ELF-1 (cell line): ENCODE results near the gene WDR49.
"Not testable (repeated sequence)": the region's sequence is repeated elsewhere in the genome, so short reads cannot be mapped to it uniquely, and the experiment has no call there.

Source experiments
- DNase-seq: peaks from one replicate; pipeline ENCODE4 v3.0.0-alpha.2; 2016; ENCODE audit warnings: low read depth, low spot score

WDR49 gene

DNA sequence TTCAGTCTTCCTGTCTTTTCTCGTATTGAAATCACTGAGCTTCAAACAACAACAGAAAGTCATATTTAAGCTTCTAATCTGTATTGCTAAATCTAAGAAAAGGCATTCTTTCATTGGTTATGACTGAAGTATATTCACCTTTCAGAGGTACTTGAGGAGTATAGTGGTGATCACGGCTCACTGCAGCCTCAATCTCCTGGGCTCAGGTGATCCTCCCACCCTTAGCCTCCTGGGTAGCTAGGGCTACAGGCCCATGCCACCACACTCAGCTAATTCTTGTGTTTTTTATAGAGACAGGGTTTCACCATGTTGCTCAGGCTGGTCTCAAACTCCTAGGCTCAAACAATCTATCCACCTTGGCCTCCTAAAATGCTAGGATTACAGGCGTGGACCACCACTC, 38.7 kb downstream of the WDR49 start:
- no peak for DNase-seq

DNA sequence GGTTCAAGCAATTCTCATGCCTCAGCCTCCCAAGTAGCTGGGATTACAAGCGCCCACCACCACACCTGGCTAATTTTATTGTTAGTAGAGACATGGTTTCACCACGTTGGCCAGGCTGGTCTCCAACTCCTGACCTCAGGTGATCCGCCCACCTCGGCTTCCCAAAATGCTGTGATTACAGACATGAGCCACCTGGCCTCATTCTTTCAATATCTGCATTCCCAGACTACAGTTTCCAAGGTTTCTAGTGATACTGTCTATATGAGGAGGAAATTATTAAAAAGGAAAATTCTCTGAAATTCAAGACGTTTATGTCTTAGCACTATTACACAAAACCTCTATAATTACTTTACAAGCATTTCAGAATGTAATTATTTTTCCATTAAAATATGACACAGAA, 39.5 kb downstream of the WDR49 start:
- not testable (repeated sequence) for DNase-seq

DNA sequence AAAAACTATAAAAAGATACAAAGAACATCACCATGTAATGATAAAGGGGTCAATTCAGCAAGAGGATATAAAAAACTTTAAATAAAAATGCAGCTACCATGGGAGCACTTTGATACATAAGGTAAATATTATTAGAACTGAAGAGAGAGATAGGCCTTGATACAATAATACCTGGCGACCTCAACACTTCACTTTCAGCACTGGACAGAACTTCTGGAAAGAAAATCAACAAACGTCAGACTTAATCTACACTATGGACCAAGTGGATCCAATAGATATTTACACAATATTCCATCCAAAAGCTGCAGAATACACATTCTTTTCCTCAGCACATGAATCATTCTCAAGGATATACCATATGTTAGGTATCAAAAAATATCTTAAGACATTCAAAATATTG, 42.0 kb downstream of the WDR49 start:
- no peak for DNase-seq

DNA sequence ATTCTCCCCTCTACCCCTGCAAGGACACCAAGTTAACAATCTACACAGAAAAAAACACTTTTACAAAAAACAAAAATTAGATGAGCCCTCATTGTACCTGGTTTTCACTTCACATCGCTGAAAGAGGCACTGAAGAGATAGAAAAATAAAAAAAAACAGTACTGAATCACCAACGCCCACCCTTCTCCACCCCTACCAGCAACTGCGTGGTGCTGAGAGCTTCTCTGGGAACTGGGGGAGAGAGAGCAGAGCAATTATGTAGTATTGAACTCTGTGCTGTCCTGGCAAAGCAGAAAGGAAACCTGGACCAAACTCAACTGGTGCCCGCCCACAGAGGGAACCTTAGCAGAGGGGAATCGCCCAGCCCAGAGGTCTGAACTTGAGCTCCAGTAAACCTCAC, 44.6 kb downstream of the WDR49 start:
- DNase-seq, result no peak

DNA sequence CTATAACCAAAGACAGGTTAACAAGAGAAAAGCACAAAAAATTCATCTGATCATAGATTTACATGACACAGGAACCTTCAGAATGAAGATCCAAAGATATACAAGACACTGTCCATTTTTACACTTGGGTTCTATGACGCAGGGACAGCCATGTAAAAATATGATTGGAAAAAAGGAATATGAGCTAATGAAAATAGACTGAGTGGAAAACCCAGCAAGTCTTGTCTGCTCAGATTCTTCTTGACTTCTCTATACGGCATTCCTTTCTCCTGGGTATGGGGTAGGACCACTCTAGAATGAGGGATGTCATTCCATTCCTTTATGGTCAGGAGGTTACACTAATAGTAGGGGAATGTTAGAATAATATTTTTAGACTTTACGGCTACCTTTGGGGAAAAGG, 46.9 kb downstream of the WDR49 start:
- no peak for DNase-seq

DNA sequence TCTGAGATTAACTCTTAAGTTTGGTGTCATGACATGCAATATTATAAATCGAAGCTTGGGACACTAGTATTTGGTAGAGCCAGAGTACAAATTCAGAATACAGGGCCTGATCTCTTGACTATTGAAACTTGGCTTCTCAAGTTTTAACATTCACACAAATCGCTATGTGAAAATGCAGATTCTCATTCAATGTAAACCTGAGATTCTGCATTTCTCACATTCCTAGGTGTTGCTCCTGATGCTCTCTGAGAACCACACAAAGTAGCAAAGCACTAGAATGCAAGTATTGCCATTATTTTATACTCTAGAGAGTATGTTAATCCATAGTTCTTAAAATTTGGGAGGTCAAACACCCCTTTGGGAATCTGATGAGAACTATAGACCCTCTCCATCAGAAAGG, 47.9 kb downstream of the WDR49 start:
- DNase-seq, result no peak

DNA sequence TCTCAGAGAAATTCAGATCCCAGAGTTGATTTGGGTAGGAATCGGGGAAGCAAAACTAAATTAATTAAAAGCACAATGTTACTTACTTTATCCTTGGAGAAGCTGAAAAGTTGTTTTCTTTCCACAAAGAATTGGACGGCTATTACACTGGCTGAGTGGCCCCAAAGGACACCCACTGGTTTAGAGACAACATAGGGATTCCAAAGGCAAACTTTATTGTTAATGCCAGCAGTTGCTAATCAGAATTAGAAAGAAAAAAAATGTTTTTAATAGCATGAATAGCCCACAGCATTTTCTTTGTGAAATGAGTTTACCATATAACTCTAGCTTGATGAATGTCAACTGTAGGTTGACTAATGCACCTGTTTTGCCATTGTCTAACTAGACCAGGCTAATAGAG, 51.7 kb downstream of the WDR49 start:
- DNase-seq, result no peak

DNA sequence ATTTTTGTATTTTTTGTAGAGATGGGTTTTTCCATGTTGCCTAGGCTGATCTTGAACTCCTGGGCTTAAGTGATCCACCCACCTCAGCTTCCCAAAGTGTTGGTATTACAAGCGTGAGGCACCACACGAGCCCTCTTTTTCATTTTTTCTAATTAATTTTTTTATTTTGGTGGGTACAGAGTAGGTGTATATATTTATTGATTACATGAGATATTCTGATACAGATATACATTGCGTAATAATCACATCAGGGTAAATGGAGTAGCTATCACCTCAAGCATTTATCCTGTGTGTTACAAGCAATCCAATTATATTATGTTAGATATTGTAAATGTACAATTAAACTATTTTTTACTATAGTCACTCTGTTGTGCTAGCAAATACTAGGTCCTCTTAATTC, 66.1 kb downstream of the WDR49 start:
- no peak for DNase-seq

DNA sequence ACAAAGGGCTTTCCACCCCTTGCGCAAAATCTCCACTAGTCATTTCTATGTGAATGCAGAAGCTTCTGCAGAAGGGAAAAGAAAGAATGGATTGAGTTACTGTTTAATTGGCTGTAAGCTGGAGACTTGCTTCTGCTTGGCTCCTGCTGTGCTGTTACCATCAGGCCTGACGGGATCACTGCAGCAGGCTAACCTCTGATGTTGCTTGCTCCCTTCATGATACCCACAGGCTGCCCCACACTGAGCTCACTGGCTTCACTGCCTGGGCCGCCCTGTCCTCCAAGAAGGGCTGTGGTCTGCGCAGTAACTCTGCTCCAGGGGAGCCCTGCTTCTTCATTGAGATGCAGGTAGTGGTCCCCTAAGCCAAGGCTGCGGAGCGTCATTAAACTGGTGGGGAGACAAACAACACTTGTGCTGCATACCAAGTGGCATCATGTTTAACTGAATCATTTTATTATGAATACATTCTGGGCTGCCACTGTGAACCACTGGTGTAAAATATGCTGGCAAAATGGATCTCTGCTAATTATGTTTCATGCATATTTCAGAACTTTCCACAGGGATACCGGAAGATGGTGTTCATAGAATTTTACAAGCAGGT, 78.6 kb downstream of the WDR49 start:
- DNase-seq, result peak; percentile 13

DNA sequence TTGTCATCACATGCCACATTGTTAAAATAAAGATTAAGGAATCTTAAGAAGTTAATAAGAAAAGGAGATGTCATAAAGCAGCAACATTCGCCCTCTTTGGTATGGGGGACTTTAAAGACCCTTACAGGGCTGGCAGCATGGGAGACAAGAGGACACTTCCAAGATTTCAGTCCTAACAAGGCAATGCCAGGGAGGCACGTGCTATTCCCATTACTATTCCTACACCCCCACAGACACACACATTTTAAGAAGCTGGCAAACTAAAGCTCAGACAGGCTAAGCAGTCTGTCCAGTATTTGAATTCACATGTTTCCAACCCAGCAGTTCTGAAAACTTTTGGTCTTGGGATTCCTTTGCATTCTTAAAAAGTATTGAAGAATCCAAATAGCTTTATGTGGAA, 80.8 kb downstream of the WDR49 start:
- DNase-seq, result no peak

DNA sequence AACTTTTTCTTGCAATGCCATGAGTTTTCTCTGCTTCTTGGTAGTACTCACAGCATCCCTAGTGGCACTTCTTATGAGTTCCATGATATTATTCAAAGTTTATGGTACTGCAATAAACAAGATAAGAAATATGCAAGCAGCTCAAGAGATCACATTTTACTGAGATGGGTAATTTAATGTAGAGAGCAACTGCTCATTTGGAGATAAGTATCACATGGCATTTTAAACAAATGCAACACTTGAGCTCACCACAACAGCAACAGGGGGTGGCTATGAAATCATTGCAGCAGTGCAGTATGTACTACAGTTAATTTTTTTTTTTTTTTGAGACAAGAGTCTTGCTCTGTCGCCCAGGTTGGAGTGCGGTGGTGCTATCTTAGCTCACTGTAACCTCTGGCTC, 85.1 kb downstream of the WDR49 start:
- DNase-seq, result no peak

DNA sequence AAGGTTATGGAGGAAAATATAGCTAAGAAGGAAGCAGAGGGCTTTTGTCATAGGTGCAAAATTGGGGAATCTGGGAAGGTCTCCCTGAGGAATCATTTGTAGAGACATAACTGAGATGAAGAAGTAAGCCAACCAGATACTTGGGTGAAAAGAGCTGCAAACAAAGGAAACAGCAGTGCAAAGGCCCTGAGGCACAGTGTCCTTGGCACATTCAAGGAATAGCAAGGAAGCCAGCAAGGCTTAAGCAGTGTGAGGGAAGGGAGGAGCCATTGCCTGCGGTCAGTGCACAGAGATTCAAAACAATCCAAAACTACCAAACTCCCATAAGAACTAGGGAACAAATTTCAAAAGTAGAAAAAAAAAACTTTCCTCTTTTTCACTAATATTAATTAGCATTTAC, 88.3 kb downstream of the WDR49 start:
- DNase-seq, result no peak

DNA sequence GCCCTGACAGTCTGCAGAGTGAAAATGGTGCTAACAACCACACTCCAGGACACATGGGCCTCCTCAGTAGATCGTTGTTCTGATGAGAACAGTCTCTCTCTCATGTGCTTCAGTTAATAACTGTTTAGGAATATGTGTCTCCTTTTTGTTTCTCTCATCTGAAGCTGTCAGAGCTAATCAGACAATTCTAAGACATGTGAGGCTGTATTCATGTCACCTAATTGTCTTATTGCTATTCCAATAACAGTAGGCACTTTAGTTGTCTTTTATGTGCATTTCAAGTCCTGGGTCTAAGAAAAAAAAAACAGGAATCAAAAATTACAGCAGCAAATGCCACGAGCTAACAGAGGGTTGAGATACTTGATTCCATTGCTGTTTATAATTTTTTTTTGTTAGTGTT, 89.1 kb downstream of the WDR49 start:
- no peak for DNase-seq

DNA sequence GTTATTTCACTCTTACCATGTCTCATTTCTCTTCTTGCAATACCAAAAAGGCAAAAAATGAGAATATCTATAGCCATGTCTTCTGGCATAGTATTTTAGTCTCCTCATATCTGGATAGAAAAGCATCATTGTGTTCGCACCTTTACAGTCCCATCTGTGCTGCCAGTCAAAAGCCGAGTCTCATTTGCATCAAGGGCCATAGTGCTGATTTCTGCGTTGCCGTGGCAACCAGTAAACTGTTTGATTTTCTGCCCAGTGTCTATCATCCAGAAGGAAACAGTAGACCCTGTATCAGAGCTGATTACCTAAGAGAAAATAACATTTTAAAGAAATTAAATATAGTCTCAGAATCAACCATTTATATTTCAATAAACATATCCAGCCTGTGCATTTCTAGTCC, 93.8 kb downstream of the WDR49 start:
- no peak for DNase-seq

DNA sequence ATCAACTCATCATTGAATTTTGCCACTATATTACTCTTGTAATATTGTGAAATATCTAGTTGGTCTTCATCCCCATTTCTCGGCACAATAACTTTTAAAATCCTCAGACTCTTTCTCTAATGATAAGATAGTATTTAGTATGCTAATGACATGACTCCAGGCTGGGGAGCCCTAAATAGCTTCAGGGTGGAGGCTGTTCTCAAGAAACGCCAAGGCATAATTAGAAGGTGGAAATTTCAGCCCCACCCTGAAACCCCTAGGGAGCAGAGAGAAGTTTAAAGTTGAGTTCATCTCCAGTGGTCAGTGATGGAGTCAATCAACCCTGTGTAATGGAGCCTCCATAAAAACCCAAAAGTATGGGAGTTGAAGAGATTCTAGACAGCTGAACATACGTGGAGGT, 98.8 kb downstream of the WDR49 start:
- DNase-seq, result peak; percentile 1

DNA sequence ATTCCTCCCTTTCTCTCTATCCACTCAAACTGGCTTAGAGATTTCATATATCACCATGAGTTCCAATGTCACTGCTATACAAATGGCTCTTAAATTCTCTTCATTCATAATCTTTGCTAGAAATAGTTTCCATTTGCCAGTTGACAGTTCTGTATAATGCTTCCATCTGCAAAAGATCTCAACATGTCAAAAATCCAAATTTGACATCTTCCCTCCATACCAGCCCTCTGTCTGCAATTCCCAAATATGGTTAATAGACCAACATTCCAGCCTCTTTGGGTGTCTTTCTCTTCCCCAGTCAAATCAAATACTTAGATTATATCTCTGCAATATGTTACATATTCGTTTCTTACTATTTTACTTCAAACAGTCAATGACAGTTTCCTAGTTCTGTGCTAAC, 115.7 kb downstream of the WDR49 start:
- no peak for DNase-seq

DNA sequence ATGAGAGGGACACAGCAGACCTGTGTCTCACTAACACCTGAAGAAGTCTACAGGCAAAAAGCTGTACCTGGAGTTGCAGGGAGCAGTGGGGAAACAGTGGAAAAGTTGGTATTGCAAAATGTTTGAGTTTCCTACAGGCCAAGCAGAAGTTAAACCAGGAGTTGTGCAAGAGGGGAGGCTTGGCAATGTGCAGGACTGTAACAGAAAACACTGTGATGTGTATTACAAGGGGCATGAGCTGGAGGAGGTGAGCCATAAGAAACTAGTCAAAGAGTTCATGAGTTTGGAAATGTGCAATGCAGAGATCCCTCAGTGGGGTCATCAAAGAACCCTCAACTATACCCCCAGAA, 132.8 kb downstream of the WDR49 start:
- no peak for DNase-seq

DNA sequence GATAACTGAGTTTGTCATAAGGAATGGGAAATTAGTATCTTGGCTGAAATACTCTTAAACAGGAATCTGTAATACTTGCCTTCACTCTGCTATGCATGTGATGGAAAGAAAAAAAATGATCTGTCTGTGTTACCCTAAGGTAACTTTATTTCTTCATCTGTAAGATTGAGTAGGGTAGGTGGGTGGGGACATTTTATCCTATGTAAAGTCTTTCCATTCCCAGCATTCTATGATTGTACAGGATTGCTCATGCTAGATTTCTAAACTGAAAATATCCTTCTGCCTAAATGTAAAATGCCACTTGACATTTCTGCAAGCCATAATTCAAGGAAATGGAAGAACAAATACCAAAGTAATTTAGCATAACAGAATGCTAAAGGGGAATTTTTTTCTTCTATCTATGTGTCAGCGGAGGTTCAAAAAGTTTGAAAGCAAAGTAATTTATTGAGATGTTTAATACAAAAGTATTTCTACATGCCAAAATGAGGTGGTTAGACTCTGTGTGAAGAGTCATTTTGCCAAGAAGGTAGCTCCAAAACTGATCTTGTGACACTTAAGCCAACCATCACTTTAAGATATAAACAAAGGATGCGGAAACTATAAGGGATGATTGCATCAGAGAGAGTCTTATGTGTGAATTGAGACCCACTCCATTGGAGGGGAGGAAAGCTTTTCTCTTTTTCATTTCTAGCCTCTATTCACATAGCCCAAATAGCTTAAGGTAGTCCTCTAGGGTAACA, 133.3 kb downstream of the WDR49 start:
- no peak for DNase-seq

DNA sequence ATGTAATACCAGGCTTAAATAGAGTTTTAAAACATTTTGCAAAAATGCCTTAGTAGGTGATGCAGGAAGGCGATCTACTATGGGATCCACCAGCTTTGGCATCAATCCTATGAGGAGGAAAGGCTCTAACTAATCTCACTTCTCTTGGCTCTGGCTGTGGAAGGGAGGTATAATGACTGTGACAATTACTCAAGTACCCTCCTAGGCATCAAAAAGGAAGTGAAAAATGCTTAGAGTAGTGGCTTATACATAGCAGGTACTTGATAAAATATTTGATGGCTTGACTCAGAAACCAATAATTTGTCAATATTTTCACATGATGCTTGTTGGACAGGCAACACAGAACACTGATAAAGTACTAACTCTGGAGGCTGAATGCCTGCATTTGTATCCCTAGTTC, 145.8 kb downstream of the WDR49 start:
- no peak for DNase-seq

DNA sequence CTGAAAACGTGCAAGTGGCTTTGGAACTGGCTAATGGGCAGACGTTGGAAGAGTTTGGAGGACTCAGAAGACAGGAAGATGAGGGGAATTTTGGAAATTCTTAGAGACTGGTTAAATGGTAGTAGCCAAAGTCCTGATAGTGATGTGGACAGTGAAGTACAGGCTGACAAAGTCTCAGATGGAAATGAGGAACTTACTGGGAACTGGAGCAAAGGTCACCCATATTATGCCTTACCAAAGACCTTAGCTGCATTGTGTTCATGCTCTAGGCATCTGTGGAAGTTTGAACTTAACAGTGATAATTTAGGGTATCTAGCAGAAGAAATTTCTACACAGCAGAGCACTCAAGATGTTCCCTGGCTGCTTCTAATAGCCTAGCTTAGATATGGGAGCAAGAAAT, 151.3 kb downstream of the WDR49 start:
- DNase-seq, result no peak

DNA sequence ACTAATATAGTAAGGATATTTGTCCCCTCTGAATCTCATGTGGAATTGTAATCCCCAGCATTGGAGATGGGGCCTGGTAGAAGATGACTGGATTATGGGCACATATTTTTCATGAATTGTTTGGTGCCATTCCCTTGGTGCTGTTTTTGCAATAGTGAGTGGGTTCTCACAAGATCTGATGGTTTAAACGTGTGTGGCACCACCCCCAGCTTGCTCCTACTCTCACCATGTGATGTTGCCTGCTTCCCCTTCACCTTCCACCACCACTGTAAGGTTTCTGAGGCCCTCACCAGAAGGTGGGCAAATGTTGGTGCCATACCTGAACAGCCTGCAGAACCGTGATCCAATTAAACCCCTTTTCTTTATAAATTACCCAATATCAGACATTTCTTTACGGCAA, 151.8 kb downstream of the WDR49 start:
- no peak for DNase-seq

DNA sequence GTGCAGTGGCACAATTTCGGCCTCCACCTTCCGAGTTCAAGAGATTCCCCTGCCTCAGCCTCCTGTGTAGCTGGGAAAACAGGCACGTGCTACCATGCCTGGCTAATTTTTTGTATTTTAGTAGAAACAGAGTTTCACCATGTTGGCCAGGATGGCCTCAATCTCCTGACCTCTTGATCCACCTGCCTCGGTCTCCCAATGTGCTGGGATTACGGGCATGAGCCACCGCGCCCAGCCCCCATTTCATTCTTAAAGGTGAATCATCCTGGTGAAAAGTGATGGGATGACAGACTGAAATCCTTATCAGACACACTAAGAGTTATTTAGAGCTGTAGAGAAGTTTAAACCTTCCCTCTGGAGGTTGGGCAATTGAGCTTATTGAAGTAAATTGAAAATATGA, 155.8 kb downstream of the WDR49 start:
- no peak for DNase-seq

DNA sequence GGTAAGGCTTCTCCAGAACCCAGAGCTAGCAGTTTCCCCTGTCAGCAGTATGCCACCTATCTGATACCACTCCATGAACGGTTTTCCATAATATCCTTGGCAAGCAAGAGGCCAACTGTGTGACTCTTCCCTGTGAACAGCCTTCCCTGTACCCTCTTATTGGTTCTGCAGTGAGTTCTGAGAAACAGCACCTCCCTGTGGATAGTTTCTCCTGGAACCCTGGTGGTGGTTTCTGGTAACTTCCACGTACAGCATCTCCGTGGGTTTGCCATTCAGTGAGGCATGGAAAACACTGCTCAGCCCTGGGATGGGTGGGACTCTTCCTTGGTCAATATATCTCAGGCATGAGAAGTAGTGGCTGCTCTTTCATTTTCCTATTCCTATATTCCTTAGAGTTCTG, 160.5 kb downstream of the WDR49 start:
- peak; percentile 39 for DNase-seq

DNA sequence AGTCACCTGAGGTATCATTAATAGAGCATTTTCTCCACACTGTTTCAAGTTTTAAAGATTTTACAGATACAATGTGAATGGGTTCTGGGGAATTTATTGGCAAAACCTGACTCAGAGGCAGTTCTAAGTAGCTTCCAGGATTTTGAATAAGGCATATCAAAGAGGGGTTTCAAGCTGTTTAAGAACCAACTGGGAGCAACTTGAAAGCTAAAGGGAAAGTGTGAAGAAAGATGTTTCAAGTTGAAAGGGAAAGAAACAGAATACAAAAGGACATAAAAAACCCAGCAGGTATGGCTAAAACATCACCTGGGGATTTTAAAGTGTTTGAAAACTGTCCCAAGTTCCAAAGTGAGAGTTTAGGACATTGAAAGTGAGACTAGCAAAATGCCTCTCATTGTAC, 162.1 kb downstream of the WDR49 start:
- DNase-seq, result no peak
